Measurements from ENCODE around the gene UNC13B. TPM values are rescaled to one million over a fixed set of nuclear protein-coding genes. Genes with fewer than 3 reads are reported as not detected.
A peak's percentile ranks its signal among the peaks of the same experiment; 100 is the strongest.

Gene UNC13B
- total and polyA plus RNA-seq, 2 of the 13 experiments (the other 11 are each of a cell fraction or from before 2014, with no cell fraction given): 14.0 to 18.3 TPM

DNA sequence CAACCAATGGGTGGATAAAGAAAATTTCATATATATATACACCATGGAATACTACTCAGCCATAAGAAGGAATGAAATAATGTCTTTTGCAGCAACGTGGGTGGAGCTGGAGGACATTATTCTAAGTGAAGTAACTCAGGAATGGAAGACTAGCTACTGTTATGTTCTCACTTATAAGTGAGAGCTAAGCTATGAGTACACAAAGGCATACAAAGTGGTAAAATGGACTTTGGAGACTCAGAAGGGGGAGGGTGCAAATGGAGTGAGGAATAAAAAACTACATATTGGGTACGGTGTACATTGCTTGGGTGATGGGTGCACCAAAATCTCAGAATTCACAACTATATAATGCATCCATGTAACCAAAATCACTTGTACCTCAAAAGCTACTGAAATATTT is 260.9 kb downstream of the UNC13B start (continued):
- TF ChIP-seq, protein P1, sequence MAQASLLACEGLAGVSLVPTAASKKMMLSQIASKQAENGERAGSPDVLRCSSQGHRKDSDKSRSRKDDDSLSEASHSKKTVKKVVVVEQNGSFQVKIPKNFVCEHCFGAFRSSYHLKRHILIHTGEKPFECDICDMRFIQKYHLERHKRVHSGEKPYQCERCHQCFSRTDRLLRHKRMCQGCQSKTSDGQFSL (CRISPR knock-in tag; IDR thresholded peaks at IDR 0.05): no peak
- peak; percentile 23; the same call in 1 of the 2 replicates for TF ChIP-seq HNF4G (IDR thresholded peaks at IDR 0.05; ENCODE audit: borderline replicate concordance, low read depth, low read length)
- TF ChIP-seq HNF4G (CRISPR knock-in tag; IDR thresholded peaks at IDR 0.05; ENCODE audit: borderline replicate concordance, low read depth): no peak
- no peak for TF ChIP-seq FIP1L1 (IDR thresholded peaks at IDR 0.05; ENCODE audit: borderline replicate concordance, insufficient read depth, low read depth, low read length)
- peak; percentile 48 for TF ChIP-seq RBFOX2 (IDR thresholded peaks at IDR 0.05; ENCODE audit: low read depth, low read length)
- TF ChIP-seq, protein P2, sequence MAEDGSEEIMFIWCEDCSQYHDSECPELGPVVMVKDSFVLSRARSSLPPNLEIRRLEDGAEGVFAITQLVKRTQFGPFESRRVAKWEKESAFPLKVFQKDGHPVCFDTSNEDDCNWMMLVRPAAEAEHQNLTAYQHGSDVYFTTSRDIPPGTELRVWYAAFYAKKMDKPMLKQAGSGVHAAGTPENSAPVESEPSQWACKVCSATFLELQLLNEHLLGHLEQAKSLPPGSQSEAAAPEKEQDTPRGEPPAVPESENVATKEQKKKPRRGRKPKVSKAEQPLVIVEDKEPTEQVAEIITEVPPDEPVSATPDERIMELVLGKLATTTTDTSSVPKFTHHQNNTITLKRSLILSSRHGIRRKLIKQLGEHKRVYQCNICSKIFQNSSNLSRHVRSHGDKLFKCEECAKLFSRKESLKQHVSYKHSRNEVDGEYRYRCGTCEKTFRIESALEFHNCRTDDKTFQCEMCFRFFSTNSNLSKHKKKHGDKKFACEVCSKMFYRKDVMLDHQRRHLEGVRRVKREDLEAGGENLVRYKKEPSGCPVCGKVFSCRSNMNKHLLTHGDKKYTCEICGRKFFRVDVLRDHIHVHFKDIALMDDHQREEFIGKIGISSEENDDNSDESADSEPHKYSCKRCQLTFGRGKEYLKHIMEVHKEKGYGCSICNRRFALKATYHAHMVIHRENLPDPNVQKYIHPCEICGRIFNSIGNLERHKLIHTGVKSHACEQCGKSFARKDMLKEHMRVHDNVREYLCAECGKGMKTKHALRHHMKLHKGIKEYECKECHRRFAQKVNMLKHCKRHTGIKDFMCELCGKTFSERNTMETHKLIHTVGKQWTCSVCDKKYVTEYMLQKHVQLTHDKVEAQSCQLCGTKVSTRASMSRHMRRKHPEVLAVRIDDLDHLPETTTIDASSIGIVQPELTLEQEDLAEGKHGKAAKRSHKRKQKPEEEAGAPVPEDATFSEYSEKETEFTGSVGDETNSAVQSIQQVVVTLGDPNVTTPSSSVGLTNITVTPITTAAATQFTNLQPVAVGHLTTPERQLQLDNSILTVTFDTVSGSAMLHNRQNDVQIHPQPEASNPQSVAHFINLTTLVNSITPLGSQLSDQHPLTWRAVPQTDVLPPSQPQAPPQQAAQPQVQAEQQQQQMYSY (CRISPR knock-in tag; IDR thresholded peaks at IDR 0.05): no peak
- TF ChIP-seq CCDC6 (CRISPR knock-in tag; IDR thresholded peaks at IDR 0.05): no peak
- TF ChIP-seq HOXA3 (CRISPR knock-in tag; IDR thresholded peaks at IDR 0.05): no peak
- TF ChIP-seq, protein P3, sequence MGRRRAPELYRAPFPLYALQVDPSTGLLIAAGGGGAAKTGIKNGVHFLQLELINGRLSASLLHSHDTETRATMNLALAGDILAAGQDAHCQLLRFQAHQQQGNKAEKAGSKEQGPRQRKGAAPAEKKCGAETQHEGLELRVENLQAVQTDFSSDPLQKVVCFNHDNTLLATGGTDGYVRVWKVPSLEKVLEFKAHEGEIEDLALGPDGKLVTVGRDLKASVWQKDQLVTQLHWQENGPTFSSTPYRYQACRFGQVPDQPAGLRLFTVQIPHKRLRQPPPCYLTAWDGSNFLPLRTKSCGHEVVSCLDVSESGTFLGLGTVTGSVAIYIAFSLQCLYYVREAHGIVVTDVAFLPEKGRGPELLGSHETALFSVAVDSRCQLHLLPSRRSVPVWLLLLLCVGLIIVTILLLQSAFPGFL (CRISPR knock-in tag; IDR thresholded peaks at IDR 0.05): no peak
- no peak for TF ChIP-seq SIN3A (IDR thresholded peaks at IDR 0.05; ENCODE audit: borderline replicate concordance, low read depth, low read length)
- no peak for TF ChIP-seq ZNF292 (CRISPR knock-in tag; IDR thresholded peaks at IDR 0.05; ENCODE audit: borderline replicate concordance, low read depth)
- TF ChIP-seq NFYB (CRISPR knock-in tag; IDR thresholded peaks at IDR 0.05): no peak
- no peak for TF ChIP-seq MBD4 (IDR thresholded peaks at IDR 0.05; ENCODE audit: borderline replicate concordance, low read length)
- no peak for TF ChIP-seq ZNF607 (CRISPR knock-in tag; IDR thresholded peaks at IDR 0.05; ENCODE audit: borderline replicate concordance)
- no peak for TF ChIP-seq ZNF672 (CRISPR knock-in tag; IDR thresholded peaks at IDR 0.05)
- TF ChIP-seq MYC (CRISPR knock-in tag; IDR thresholded peaks at IDR 0.05; ENCODE audit: borderline replicate concordance): no peak
- TF ChIP-seq, protein P4, sequence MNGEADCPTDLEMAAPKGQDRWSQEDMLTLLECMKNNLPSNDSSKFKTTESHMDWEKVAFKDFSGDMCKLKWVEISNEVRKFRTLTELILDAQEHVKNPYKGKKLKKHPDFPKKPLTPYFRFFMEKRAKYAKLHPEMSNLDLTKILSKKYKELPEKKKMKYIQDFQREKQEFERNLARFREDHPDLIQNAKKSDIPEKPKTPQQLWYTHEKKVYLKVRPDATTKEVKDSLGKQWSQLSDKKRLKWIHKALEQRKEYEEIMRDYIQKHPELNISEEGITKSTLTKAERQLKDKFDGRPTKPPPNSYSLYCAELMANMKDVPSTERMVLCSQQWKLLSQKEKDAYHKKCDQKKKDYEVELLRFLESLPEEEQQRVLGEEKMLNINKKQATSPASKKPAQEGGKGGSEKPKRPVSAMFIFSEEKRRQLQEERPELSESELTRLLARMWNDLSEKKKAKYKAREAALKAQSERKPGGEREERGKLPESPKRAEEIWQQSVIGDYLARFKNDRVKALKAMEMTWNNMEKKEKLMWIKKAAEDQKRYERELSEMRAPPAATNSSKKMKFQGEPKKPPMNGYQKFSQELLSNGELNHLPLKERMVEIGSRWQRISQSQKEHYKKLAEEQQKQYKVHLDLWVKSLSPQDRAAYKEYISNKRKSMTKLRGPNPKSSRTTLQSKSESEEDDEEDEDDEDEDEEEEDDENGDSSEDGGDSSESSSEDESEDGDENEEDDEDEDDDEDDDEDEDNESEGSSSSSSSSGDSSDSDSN (CRISPR knock-in tag; IDR thresholded peaks at IDR 0.05): no peak
- TF ChIP-seq U2AF1 (optimal IDR thresholded peaks at IDR 0.05; ENCODE audit: low read depth, low read length): no peak
- TF ChIP-seq ZFYVE20 (CRISPR knock-in tag; IDR thresholded peaks at IDR 0.05; ENCODE audit: borderline replicate concordance, low read depth): no peak
- TF ChIP-seq, protein P5, sequence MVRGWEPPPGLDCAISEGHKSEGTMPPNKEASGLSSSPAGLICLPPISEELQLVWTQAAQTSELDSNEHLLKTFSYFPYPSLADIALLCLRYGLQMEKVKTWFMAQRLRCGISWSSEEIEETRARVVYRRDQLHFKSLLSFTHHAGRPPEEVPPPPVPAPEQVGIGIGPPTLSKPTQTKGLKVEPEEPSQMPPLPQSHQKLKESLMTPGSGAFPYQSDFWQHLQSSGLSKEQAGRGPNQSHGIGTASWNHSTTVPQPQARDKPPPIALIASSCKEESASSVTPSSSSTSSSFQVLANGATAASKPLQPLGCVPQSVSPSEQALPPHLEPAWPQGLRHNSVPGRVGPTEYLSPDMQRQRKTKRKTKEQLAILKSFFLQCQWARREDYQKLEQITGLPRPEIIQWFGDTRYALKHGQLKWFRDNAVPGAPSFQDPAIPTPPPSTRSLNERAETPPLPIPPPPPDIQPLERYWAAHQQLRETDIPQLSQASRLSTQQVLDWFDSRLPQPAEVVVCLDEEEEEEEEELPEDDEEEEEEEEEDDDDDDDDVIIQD (CRISPR knock-in tag; IDR thresholded peaks at IDR 0.05; ENCODE audit: low read depth): 0 out of 2 replicates have a peak, but pooled peaks have one; percentile 13
- peak; percentile 13; the same call in 1 of the 2 replicates for TF ChIP-seq HMG20A (CRISPR knock-in tag; IDR thresholded peaks at IDR 0.05; ENCODE audit: borderline replicate concordance)
- no peak for TF ChIP-seq KLF12 (CRISPR knock-in tag; IDR thresholded peaks at IDR 0.05; ENCODE audit: borderline replicate concordance)
- TF ChIP-seq FOXA3 (CRISPR knock-in tag; IDR thresholded peaks at IDR 0.05): peak; percentile 39; the same call in 1 of the 2 replicates
